Loucy (cell line): Measurements from ENCODE around the gene CHRNA5.
"Not testable (repeated sequence)": the region's sequence is repeated elsewhere in the genome, so short reads cannot be mapped to it uniquely, and the experiment has no call there.

Experiments
- H2AFZ ChIP-seq: fragments of 200-600 bp; sonication (generic); 2 replicates; pipeline ENCODE4 v1.6.0; 2016; ENCODE audit warnings: antibody characterized with exemption, mild to moderate bottlenecking, low read length, moderate library complexity
- H3F3A ChIP-seq: fragments of 200-600 bp; 2 replicates; pipeline ENCODE4 v1.6.0; 2016; ENCODE audit warnings: antibody characterized with exemption, low read depth, mild to moderate bottlenecking
- H3K27me3 ChIP-seq: fragments of 200-600 bp; sonication (generic); 2 replicates; pipeline ENCODE4 v1.6.1; 2014; ENCODE audit warnings: low read length, mild to moderate bottlenecking; ENCODE audit not compliant: insufficient read depth, poor library complexity, severe bottlenecking
- H3K36me3 ChIP-seq: fragments of 200-600 bp; sonication (generic); 2 replicates; pipeline ENCODE4 v1.6.1; 2016; ENCODE audit warnings: low read length; ENCODE audit not compliant: insufficient read depth
- H3K4me1 ChIP-seq: fragments of 200-600 bp; sonication (generic); 2 replicates; pipeline ENCODE4 v1.5.1; 2014; ENCODE audit warnings: low read length, mild to moderate bottlenecking; ENCODE audit not compliant: insufficient read depth, poor library complexity, severe bottlenecking
- H3K4me2 ChIP-seq: fragments of 200-600 bp; sonication (generic); 2 replicates; pipeline ENCODE4 v1.6.0; 2014; ENCODE audit warnings: antibody characterized with exemption, low read length, low read depth, mild to moderate bottlenecking; ENCODE audit not compliant: poor library complexity, severe bottlenecking
- H3K4me3 ChIP-seq: fragments of 200-600 bp; sonication (generic); 2 replicates; pipeline ENCODE4 v1.5.1; 2014; ENCODE audit warnings: low read length, mild to moderate bottlenecking, mixed read lengths; ENCODE audit not compliant: poor library complexity, severe bottlenecking
- H3K79me2 ChIP-seq: fragments of 200-600 bp; sonication (generic); 2 replicates; pipeline ENCODE4 v1.6.1; 2014; ENCODE audit warnings: low read length; ENCODE audit not compliant: insufficient read depth
- H3K9ac ChIP-seq: fragments of 200-600 bp; sonication (generic); 2 replicates; pipeline ENCODE4 v1.6.0; 2014; ENCODE audit warnings: mild to moderate bottlenecking, low read depth, low read length, moderate library complexity; ENCODE audit not compliant: poor library complexity, severe bottlenecking
- H3K9me2 ChIP-seq: fragments of 200-600 bp; sonication (generic); replicated peaks from 2 replicates; pipeline ENCODE4 v1.6.1; 2016; ENCODE audit warnings: low read depth, low read length, mixed read lengths
- H3K9me3 ChIP-seq: fragments of 200-600 bp; sonication (generic); 2 replicates; pipeline ENCODE4 v1.6.1; 2014; ENCODE audit warnings: mild to moderate bottlenecking, antibody characterized with exemption, low read length, low read depth; ENCODE audit not compliant: insufficient read depth
- H4K20me1 ChIP-seq: fragments of 200-600 bp; sonication (generic); 2 replicates; pipeline ENCODE4 v1.6.0; 2014; ENCODE audit warnings: antibody characterized with exemption, low read length, mild to moderate bottlenecking; ENCODE audit not compliant: insufficient read depth, poor library complexity, severe bottlenecking
- CTCF ChIP-seq: fragments of 200-600 bp; sonication (generic); conservative IDR thresholded peaks from 2 replicates; pipeline ENCODE4 v1.5.1; 2014; ENCODE audit warnings: mild to moderate bottlenecking, antibody characterized with exemption, low read length
- EZH2phosphoT487 ChIP-seq: fragments of 200-600 bp; IDR thresholded peaks from 2 replicates; pipeline ENCODE4 v1.6.1; 2018; ENCODE audit warnings: antibody characterized with exemption, mild to moderate bottlenecking, moderate library complexity, borderline replicate concordance

Gene CHRNA5

GRCh38 chr15:78605680-78606079 is 40.4 kb downstream of the CHRNA5 start:
- H4K20me1 ChIP-seq, result no peaks in the 10 kb centered on the region
- no peak for TF ChIP-seq EZH2phosphoT487
- no peak overlapping the region for H2AFZ ChIP-seq
- H3K9me2 ChIP-seq, result no peaks in the 10 kb centered on the region
- no peaks in the 10 kb centered on the region for H3F3A ChIP-seq
- no peaks in the 10 kb centered on the region for H3K9me3 ChIP-seq
- H3K4me1 ChIP-seq, result no peaks in the 10 kb centered on the region
- H3K79me2 ChIP-seq, result no peaks in the 10 kb centered on the region
- no peak overlapping the region for H3K4me3 ChIP-seq
- no peak overlapping the region for H3K9ac ChIP-seq
- H3K36me3 ChIP-seq, result no peaks in the 10 kb centered on the region
- no peak overlapping the region for H3K4me2 ChIP-seq
- no peaks in the 10 kb centered on the region for H3K27me3 ChIP-seq

GRCh38 chr15:78609551-78609950 is 44.2 kb downstream of the CHRNA5 start:
- not testable (repeated sequence) for H3K36me3 ChIP-seq, H3K4me3 ChIP-seq, H3K4me2 ChIP-seq, H3K27me3 ChIP-seq, H3K9me3 ChIP-seq, H3K9ac ChIP-seq, H4K20me1 ChIP-seq, H3K9me2 ChIP-seq, H3F3A ChIP-seq, H3K4me1 ChIP-seq, H3K79me2 ChIP-seq, H2AFZ ChIP-seq

- Histone ChIP-seq H3F3A (no peaks in the 10 kb centered on the region), H3K4me1 (no peaks in the 10 kb centered on the region), H3K9me2 (no peaks in the 10 kb centered on the region), H3K4me3 (no peak overlapping the region), H3K36me3 (no peaks in the 10 kb centered on the region), H3K9me3 (no peaks in the 10 kb centered on the region), H2AFZ (no peak overlapping the region), H3K4me2 (no peak overlapping the region), H3K79me2 (no peaks in the 10 kb centered on the region), H4K20me1 (no peaks in the 10 kb centered on the region), H3K27me3 (peaks cover 1% of the 10 kb centered on the region), H3K9ac (no peak overlapping the region)
- TF ChIP-seq CTCF (no peak), EZH2phosphoT487 (no peak)
Measured at GRCh38 chr15:78614021-78614420, 48.7 kb downstream of the CHRNA5 start.

DNA sequence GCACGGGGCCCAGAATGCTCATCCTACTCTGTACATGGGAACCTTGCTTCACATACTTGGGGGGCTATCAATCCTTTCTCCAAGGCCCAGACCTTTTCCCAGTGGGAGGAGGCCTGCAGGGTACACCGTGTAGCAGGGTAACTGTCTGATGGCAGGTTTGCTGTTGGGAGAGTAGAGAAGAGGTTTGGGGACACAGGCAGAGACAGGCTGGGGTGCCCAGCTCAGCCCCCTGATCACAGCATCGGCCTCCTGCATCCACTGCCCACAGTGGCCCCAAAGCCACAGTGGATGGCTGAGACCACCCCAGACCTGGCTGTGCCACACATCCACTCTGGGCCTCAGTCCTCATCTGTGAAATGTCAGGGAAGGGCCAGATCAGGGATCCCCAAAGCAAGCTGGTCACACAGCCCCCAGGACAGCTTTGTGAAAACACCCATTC is 49.9 kb downstream of the CHRNA5 start:
- Histone ChIP-seq H3F3A (no peaks in the 10 kb centered on the region), H3K4me2 (no peak overlapping the region), H3K9me2 (no peaks in the 10 kb centered on the region), H4K20me1 (no peaks in the 10 kb centered on the region), H3K9me3 (no peaks in the 10 kb centered on the region), H3K36me3 (no peaks in the 10 kb centered on the region), H3K4me1 (no peaks in the 10 kb centered on the region), H3K79me2 (no peaks in the 10 kb centered on the region), H3K27me3 (peaks cover 13% of the 10 kb centered on the region), H3K9ac (no peak overlapping the region), H2AFZ (no peak overlapping the region), H3K4me3 (no peak overlapping the region)
- TF ChIP-seq EZH2phosphoT487, result no peak

DNA sequence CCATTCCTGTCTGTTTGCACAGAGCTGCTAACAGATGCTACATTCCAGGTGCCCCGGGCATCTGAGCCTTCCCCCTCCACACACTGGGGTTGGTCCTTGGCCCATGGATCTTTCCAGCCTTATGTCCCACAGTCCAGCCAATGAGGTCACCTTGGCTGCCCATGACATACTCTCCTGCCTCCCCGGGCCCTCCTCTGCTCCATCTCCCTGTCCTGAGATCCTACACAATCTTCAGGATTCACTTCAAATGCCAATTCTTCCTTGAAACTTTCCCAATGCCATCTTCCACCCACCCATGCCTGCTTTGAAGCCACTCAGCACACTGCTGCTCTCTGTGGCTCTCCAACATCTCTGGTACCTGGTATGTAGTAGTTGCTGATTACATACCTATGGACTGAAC is 51.2 kb downstream of the CHRNA5 start:
- Histone ChIP-seq H3K9me3 (no peaks in the 10 kb centered on the region), H3K9ac (no peak overlapping the region), H3K79me2 (no peaks in the 10 kb centered on the region), H3K27me3 (peaks cover 26% of the 10 kb centered on the region), H3K4me2 (no peak overlapping the region), H2AFZ (no peak overlapping the region), H4K20me1 (no peaks in the 10 kb centered on the region), H3K4me3 (no peak overlapping the region), H3K36me3 (no peaks in the 10 kb centered on the region), H3F3A (no peaks in the 10 kb centered on the region), H3K4me1 (no peaks in the 10 kb centered on the region), H3K9me2 (no peaks in the 10 kb centered on the region)
- TF ChIP-seq EZH2phosphoT487 (no peak), CTCF (no peak)
